Neural progenitor cell (in vitro differentiated cells): ENCODE measurements around the gene TAPT1. TPM values are rescaled to one million over a fixed set of nuclear protein-coding genes. Genes with fewer than 3 reads are reported as not detected.

Experiments
- DNase-seq: peaks from one replicate; pipeline ENCODE4 v3.0.0-alpha.2; 2016; ENCODE audit warnings: low spot score
- H2AFZ ChIP-seq: fragments of 200-600 bp; sonication (generic); replicated peaks from 2 replicates; pipeline ENCODE4 v1.6.1; 2016; ENCODE audit warnings: antibody characterized with exemption
- H3F3A ChIP-seq: fragments of 200-600 bp; sonication (generic); 2 replicates; pipeline ENCODE4 v1.6.1; 2016; ENCODE audit warnings: antibody characterized with exemption, low read depth
- H3K27ac ChIP-seq: fragments of 200-600 bp; sonication (generic); 2 replicates; pipeline ENCODE4 v1.5.1; 2016; ENCODE audit warnings: mild to moderate bottlenecking
- H3K27me3 ChIP-seq: fragments of 200-600 bp; sonication (generic); 2 replicates; pipeline ENCODE4 v1.6.1; 2016; ENCODE audit warnings: mild to moderate bottlenecking, moderate library complexity
- H3K36me3 ChIP-seq: fragments of 200-600 bp; sonication (generic); 2 replicates; pipeline ENCODE4 v1.5.1; 2016
- H3K4me1 ChIP-seq: fragments of 200-600 bp; sonication (generic); 2 replicates; pipeline ENCODE4 v1.6.1; 2016; ENCODE audit warnings: mixed run types
- H3K4me2 ChIP-seq: fragments of 200-600 bp; sonication (generic); 2 replicates; pipeline ENCODE4 v1.6.1; 2016
- H3K4me3 ChIP-seq: fragments of 200-600 bp; sonication (generic); 2 replicates; pipeline ENCODE4 v1.5.1; 2016
- H3K79me2 ChIP-seq: fragments of 200-600 bp; sonication (generic); 2 replicates; pipeline ENCODE4 v1.6.1; 2016; ENCODE audit warnings: low read depth
- H3K9ac ChIP-seq: fragments of 200-600 bp; sonication (generic); 2 replicates; pipeline ENCODE4 v1.6.1; 2016
- H3K9me3 ChIP-seq: fragments of 200-600 bp; sonication (generic); 2 replicates; pipeline ENCODE4 v1.5.1; 2016; ENCODE audit warnings: low read depth
- H4K20me1 ChIP-seq: fragments of 200-600 bp; sonication (generic); 2 replicates; pipeline ENCODE4 v1.6.1; 2016; ENCODE audit warnings: low read depth
- H3K27ac Mint-ChIP-seq: 3 replicates; pipeline ENCODE4 v1.8.0; 2021; ENCODE audit warnings: mixed read lengths
- H3K27me3 Mint-ChIP-seq: 2 replicates; pipeline ENCODE4 v1.8.0; 2022; ENCODE audit warnings: low read depth, mild to moderate bottlenecking, inconsistent platforms, moderate library complexity, mixed read lengths; ENCODE audit not compliant: insufficient read depth
- H3K36me3 Mint-ChIP-seq: 3 replicates; pipeline ENCODE4 v1.8.0; 2021; ENCODE audit warnings: mixed read lengths
- H3K4me1 Mint-ChIP-seq: 3 replicates; pipeline ENCODE4 v1.8.0; 2021; ENCODE audit warnings: mixed read lengths
- H3K4me3 Mint-ChIP-seq: 3 replicates; pipeline ENCODE4 v1.8.0; 2021; ENCODE audit warnings: mild to moderate bottlenecking, moderate library complexity, mixed read lengths
- H3K9me3 Mint-ChIP-seq: 3 replicates; pipeline ENCODE4 v1.8.0; 2020; ENCODE audit warnings: mixed read lengths
- CTCF ChIP-seq: fragments of 200-600 bp; sonication (generic); IDR thresholded peaks from 2 replicates; pipeline ENCODE4 v1.5.1; 2017; ENCODE audit warnings: antibody characterized with exemption, mild to moderate bottlenecking
- EZH2 ChIP-seq: fragments of 200-600 bp; sonication (generic); IDR thresholded peaks from 2 replicates; pipeline ENCODE4 v1.6.1; 2017; ENCODE audit warnings: antibody characterized with exemption, mild to moderate bottlenecking, moderate library complexity
- EZH2phosphoT487 ChIP-seq: fragments of 200-600 bp; sonication (generic); IDR thresholded peaks from 2 replicates; pipeline ENCODE4 v1.6.1; 2017; ENCODE audit warnings: antibody characterized with exemption
- total RNA-seq: library from RNA; depleted of rRNA; stranded (reverse); fragments of >200 nt; gene quantifications from 2 replicates; pipeline ENCODE4 v1.2.3, GENCODE V29; 2015; ENCODE audit warnings: low replicate concordance

Gene TAPT1
- total RNA-seq, 1 donor from 2014 or later: 18.9 TPM

GRCh38 chr4:16217300-16218051 is 8.8 kb downstream of the TAPT1 start:
- Mint-ChIP-seq H3K27ac (no peak overlapping the region), H3K27me3 (peaks cover 3% of the 10 kb centered on the region)

GRCh38 chr4:16213121-16213520 is 13.2 kb downstream of the TAPT1 start:
- Mint-ChIP-seq H3K27me3 (no peaks in the 10 kb centered on the region), H3K4me1 (no peaks in the 10 kb centered on the region), H3K36me3 (no peaks in the 10 kb centered on the region), H3K27ac (no peak overlapping the region), H3K4me3 (no peak overlapping the region), H3K9me3 (no peaks in the 10 kb centered on the region)
- no peaks in the 10 kb centered on the region for H3F3A ChIP-seq
- no peak for TF ChIP-seq CTCF
- TF ChIP-seq EZH2phosphoT487: no peak
- TF ChIP-seq EZH2: no peak
- no peak overlapping the region for H3K4me3 ChIP-seq
- peaks cover 4% of the 10 kb centered on the region for H3K79me2 ChIP-seq
- no peaks in the 10 kb centered on the region for H3K9me3 ChIP-seq
- H3K4me2 ChIP-seq: no peak overlapping the region
- H3K27ac ChIP-seq: no peak overlapping the region
- no peaks in the 10 kb centered on the region for H4K20me1 ChIP-seq
- H3K27me3 ChIP-seq: no peaks in the 10 kb centered on the region
- DNase-seq: no peak
- H3K4me1 ChIP-seq: no peaks in the 10 kb centered on the region
- no peaks in the 10 kb centered on the region for H3K36me3 ChIP-seq
- H3K9ac ChIP-seq: no peak overlapping the region
- H2AFZ ChIP-seq: no peak overlapping the region

More at GRCh38 chr4:16217300-16218051, 8.8 kb downstream of the TAPT1 start:
- Mint-ChIP-seq H3K4me3 (no peak overlapping the region), H3K36me3 (peaks cover 2% of the 10 kb centered on the region), H3K4me1 (no peaks in the 10 kb centered on the region), H3K9me3 (no peaks in the 10 kb centered on the region)
- Histone ChIP-seq H2AFZ (no peak overlapping the region), H3K27me3 (no peaks in the 10 kb centered on the region), H3K79me2 (peaks cover 34% of the 10 kb centered on the region), H3K4me1 (no peaks in the 10 kb centered on the region), H3F3A (no peaks in the 10 kb centered on the region), H3K4me3 (no peak overlapping the region), H3K27ac (no peak overlapping the region), H3K36me3 (no peaks in the 10 kb centered on the region), H3K9me3 (no peaks in the 10 kb centered on the region), H3K4me2 (no peak overlapping the region), H3K9ac (no peak overlapping the region), H4K20me1 (no peaks in the 10 kb centered on the region)
- no peak for TF ChIP-seq EZH2
- TF ChIP-seq EZH2phosphoT487: no peak
- TF ChIP-seq CTCF: no peak
- DNase-seq: no peak

- Histone ChIP-seq H2AFZ (no peak overlapping the region), H3K4me2 (no peak overlapping the region), H3K27ac (no peak overlapping the region), H3F3A (no peaks in the 10 kb centered on the region), H3K4me1 (no peaks in the 10 kb centered on the region), H3K9ac (no peak overlapping the region), H4K20me1 (no peaks in the 10 kb centered on the region), H3K9me3 (no peaks in the 10 kb centered on the region), H3K27me3 (no peaks in the 10 kb centered on the region), H3K79me2 (no peaks in the 10 kb centered on the region), H3K36me3 (no peaks in the 10 kb centered on the region), H3K4me3 (no peak overlapping the region)
- no peak overlapping the region for H3K4me3 Mint-ChIP-seq
- TF ChIP-seq EZH2phosphoT487: no peak
- TF ChIP-seq EZH2: no peak
- no peak for TF ChIP-seq CTCF
- no peak overlapping the region for H3K27ac Mint-ChIP-seq
- peaks cover 2% of the 10 kb centered on the region for H3K4me1 Mint-ChIP-seq
- no peaks in the 10 kb centered on the region for H3K27me3 Mint-ChIP-seq
- DNase-seq: no peak
- no peaks in the 10 kb centered on the region for H3K9me3 Mint-ChIP-seq
- no peaks in the 10 kb centered on the region for H3K36me3 Mint-ChIP-seq
Measured at GRCh38 chr4:16212138-16212782, 14.0 kb downstream of the TAPT1 start.
